ENCODE data around the gene HMOX1.

HMOX1 gene

GRCh38 chr22:35399114-35399677, 18.3 kb downstream of the HMOX1 start:
- no peaks in the 10 kb centered on the region for H3K36me3 ChIP-seq (replicated peaks; ENCODE audit: insufficient read depth, low read length)
- H2AFZ ChIP-seq (ENCODE audit: low read length), result peak overlapping the region; percentile 67
- peak overlapping the region; percentile 66 for H3K4me2 ChIP-seq (ENCODE audit: low read depth, low read length)
- peak overlapping the region; percentile 58 for H3K27ac ChIP-seq (ENCODE audit: low read length)
- H3K4me3 ChIP-seq (ENCODE audit: low read length), result peak overlapping the region; percentile 94
- H3K9me2 ChIP-seq (replicated peaks; ENCODE audit: insufficient read depth, low read length), result no peaks in the 10 kb centered on the region
- no peaks in the 10 kb centered on the region for H3K9me3 ChIP-seq (replicated peaks; ENCODE audit: insufficient read depth, low read length)
- H3K79me2 ChIP-seq (ENCODE audit: low read length), result peaks cover 41% of the 10 kb centered on the region
- no peaks in the 10 kb centered on the region for H4K20me1 ChIP-seq (ENCODE audit: insufficient read depth, low read length)
- H3K4me1 ChIP-seq (ENCODE audit: low read length), result peaks cover 7% of the 10 kb centered on the region
- H3F3A ChIP-seq (ENCODE audit: insufficient read depth, low read length), result no peaks in the 10 kb centered on the region
- H3K27me3 ChIP-seq (replicated peaks; ENCODE audit: insufficient read depth, low read length), result no peaks in the 10 kb centered on the region
- peak; percentile 32 for DNase-seq
- peak overlapping the region; percentile 96 for H3K9ac ChIP-seq (ENCODE audit: low read length)
- no peak for TF ChIP-seq EZH2 (optimal IDR thresholded peaks at IDR 0.05; ENCODE audit: low read depth, low read length)
- TF ChIP-seq CTCF (IDR thresholded peaks at IDR 0.05; ENCODE audit: low read length), result 0 out of 2 replicates have a peak, but pooled peaks have one; percentile 3

- peak; percentile 99 for DNase-seq
- H3K9me2 ChIP-seq (replicated peaks; ENCODE audit: insufficient read depth, low read length), result no peaks in the 10 kb centered on the region
- peaks cover 7% of the 10 kb centered on the region for H3K4me1 ChIP-seq (ENCODE audit: low read length)
- peaks cover 47% of the 10 kb centered on the region for H3K79me2 ChIP-seq (ENCODE audit: low read length)
- peak within 1 kb of the TSS; percentile 67 for H2AFZ ChIP-seq (ENCODE audit: low read length)
- H3K36me3 ChIP-seq (replicated peaks; ENCODE audit: insufficient read depth, low read length), result 0 out of 2 replicates have a peak, but pooled peaks cover 2% of the 10 kb centered on the region
- no peaks in the 10 kb centered on the region for H3K27me3 ChIP-seq (replicated peaks; ENCODE audit: insufficient read depth, low read length)
- no peaks in the 10 kb centered on the region for H3K9me3 ChIP-seq (replicated peaks; ENCODE audit: insufficient read depth, low read length)
- peak within 1 kb of the TSS; percentile 58 for H3K27ac ChIP-seq (ENCODE audit: low read length)
- no peak for TF ChIP-seq EZH2phosphoT487 (IDR thresholded peaks at IDR 0.05; ENCODE audit: low read length)
- no peak for TF ChIP-seq EZH2 (optimal IDR thresholded peaks at IDR 0.05; ENCODE audit: low read depth, low read length)
- TF ChIP-seq CTCF (IDR thresholded peaks at IDR 0.05; ENCODE audit: low read length), result no peak
- H3K4me2 ChIP-seq (ENCODE audit: low read depth, low read length), result peak within 1 kb of the TSS; percentile 77
- H4K20me1 ChIP-seq (ENCODE audit: insufficient read depth, low read length), result no peaks in the 10 kb centered on the region
- peak within 1 kb of the TSS; percentile 94 for H3K4me3 ChIP-seq (ENCODE audit: low read length)
- H3K9ac ChIP-seq (ENCODE audit: low read length), result peak within 1 kb of the TSS; percentile 96
- no peaks in the 10 kb centered on the region for H3F3A ChIP-seq (ENCODE audit: insufficient read depth, low read length)
Measured at GRCh38 chr22:35399678-35400500, 19.0 kb downstream of the HMOX1 start, which contains the start of gene MCM5. MCM5 (plus strand) TSS chr22:35400140; CDS start chr22:35400439, 299 bp downstream.

GRCh38 chr22:35400501-35400790, 19.6 kb downstream of the HMOX1 start:
- peak overlapping the region; percentile 96 for H3K9ac ChIP-seq (ENCODE audit: low read length)
- no peaks in the 10 kb centered on the region for H4K20me1 ChIP-seq (ENCODE audit: insufficient read depth, low read length)
- no peaks in the 10 kb centered on the region for H3K9me3 ChIP-seq (replicated peaks; ENCODE audit: insufficient read depth, low read length)
- peak overlapping the region; percentile 94 for H3K4me3 ChIP-seq (ENCODE audit: low read length)
- TF ChIP-seq EZH2 (optimal IDR thresholded peaks at IDR 0.05; ENCODE audit: low read depth, low read length) (no peak), EZH2phosphoT487 (IDR thresholded peaks at IDR 0.05; ENCODE audit: low read length) (no peak), CTCF (IDR thresholded peaks at IDR 0.05; ENCODE audit: low read length) (no peak)
- 0 out of 2 replicates have a peak, but pooled peaks cover 2% of the 10 kb centered on the region for H3K36me3 ChIP-seq (replicated peaks; ENCODE audit: insufficient read depth, low read length)
- H3K27me3 ChIP-seq (replicated peaks; ENCODE audit: insufficient read depth, low read length), result no peaks in the 10 kb centered on the region
- H3K4me1 ChIP-seq (ENCODE audit: low read length), result peaks cover 7% of the 10 kb centered on the region
- peak overlapping the region; percentile 77 for H3K4me2 ChIP-seq (ENCODE audit: low read depth, low read length)
- H3K9me2 ChIP-seq (replicated peaks; ENCODE audit: insufficient read depth, low read length), result no peaks in the 10 kb centered on the region
- peak; percentile 40 for DNase-seq
- peak overlapping the region; percentile 42; the same call in 1 of the 2 replicates for H3K27ac ChIP-seq (ENCODE audit: low read length)
- no peaks in the 10 kb centered on the region for H3F3A ChIP-seq (ENCODE audit: insufficient read depth, low read length)
- H2AFZ ChIP-seq (ENCODE audit: low read length), result peak overlapping the region; percentile 64
- H3K79me2 ChIP-seq (ENCODE audit: low read length), result peaks cover 47% of the 10 kb centered on the region

Measured in MM.1S (cell line).